CD14-positive monocyte (primary cell): ENCODE results near the gene ANP32A. TPM values are rescaled to one million over a fixed set of nuclear protein-coding genes. Genes with fewer than 3 reads are reported as not detected.

Experiments used
- DNase-seq, 3 donors: peaks; one replicate each; pipeline ENCODE4 v3.0.0-alpha.2; 2011 to 2022
- H2AFZ ChIP-seq: 2 replicates; pipeline ENCODE4 v1.6.0; 2012; ENCODE audit warnings: mild to moderate bottlenecking, low read depth, low read length, inconsistent platforms; ENCODE audit not compliant: insufficient read depth, poor library complexity, severe bottlenecking
- H3K27ac ChIP-seq, 2 donors: 1 replicate in 1 of 2; 2 replicates in 1 of 2; pipeline ENCODE4 v1.5.1; 2012 to 2013; ENCODE audit warnings: low read length in 2 of 2, control low read depth in 1 of 2, inconsistent platforms in 1 of 2, low read depth in 1 of 2, mild to moderate bottlenecking in 1 of 2
- H3K27me3 ChIP-seq, 2 donors: one replicate each; pipeline versions ENCODE4 v1.6.0 to v1.6.1; 2011 to 2013; ENCODE audit warnings: low read length in 2 of 2; ENCODE audit not compliant: control insufficient read depth in 2 of 2, insufficient read depth in 2 of 2
- H3K36me3 ChIP-seq, 2 donors: replicated peaks in 1 of 2; 1 replicate in 1 of 2; 2 replicates in 1 of 2; pipeline versions ENCODE4 v1.5.1 to v1.6.1; 2012 to 2013; ENCODE audit warnings: low read length in 2 of 2, control low read depth in 1 of 2, inconsistent platforms in 1 of 2, mild to moderate bottlenecking in 1 of 2; ENCODE audit not compliant: insufficient read depth in 2 of 2, control insufficient read depth in 1 of 2
- H3K4me1 ChIP-seq, 2 donors: 1 replicate in 1 of 2; 2 replicates in 1 of 2; pipeline versions ENCODE4 v1.5.1 to v1.6.1; 2012 to 2013; ENCODE audit warnings: low read length in 2 of 2, control low read depth in 1 of 2, inconsistent platforms in 1 of 2, mild to moderate bottlenecking in 1 of 2, moderate library complexity in 1 of 2; ENCODE audit not compliant: insufficient read depth in 2 of 2, control insufficient read depth in 1 of 2
- H3K4me2 ChIP-seq: replicated peaks from 2 replicates; pipeline ENCODE3; 2012; ENCODE audit warnings: low read length, moderate library complexity, mild to moderate bottlenecking; ENCODE audit not compliant: poor library complexity, severe bottlenecking; ENCODE audit errors: extremely low read depth
- H3K4me3 ChIP-seq, 3 experiments: fragments of 200-600 bp in 1 of 3; sonication (generic) in 1 of 3; replicated peaks in 1 of 3; 1 replicate in 2 of 3; 2 replicates in 1 of 3; pipeline ENCODE4 v1.5.1; 2011 to 2013; ENCODE audit warnings: low read length in 3 of 3, mild to moderate bottlenecking in 3 of 3, control low read depth in 2 of 3, low read depth in 2 of 3, inconsistent platforms in 1 of 3, moderate library complexity in 1 of 3
- H3K79me2 ChIP-seq: 2 replicates; pipeline ENCODE4 v1.6.0; 2012; ENCODE audit warnings: mild to moderate bottlenecking, control low read depth, inconsistent platforms, low read length, moderate library complexity; ENCODE audit not compliant: insufficient read depth
- H3K9ac ChIP-seq: 2 replicates; pipeline ENCODE4 v1.6.0; 2017; ENCODE audit warnings: low read length, mild to moderate bottlenecking; ENCODE audit not compliant: insufficient read depth, poor library complexity, severe bottlenecking
- H3K9me3 ChIP-seq, 2 donors: replicated peaks in 1 of 2; 1 replicate in 1 of 2; 2 replicates in 1 of 2; pipeline versions ENCODE4 v1.5.1 to v1.6.1; 2012 to 2013; ENCODE audit warnings: low read length in 2 of 2, control low read depth in 1 of 2; ENCODE audit not compliant: control insufficient read depth in 1 of 2, insufficient read depth in 1 of 2
- H4K20me1 ChIP-seq: 2 replicates; pipeline ENCODE4 v1.6.0; 2012; ENCODE audit warnings: mild to moderate bottlenecking, low read length, control low read depth, moderate library complexity; ENCODE audit not compliant: insufficient read depth
- H3K27ac Mint-ChIP-seq, 7 donors: one replicate each; pipeline ENCODE4 v1.8.0; 2020; ENCODE audit warnings: mild to moderate bottlenecking in 7 of 7, mixed read lengths in 7 of 7, moderate library complexity in 6 of 7, inconsistent platforms in 2 of 7
- H3K27me3 Mint-ChIP-seq, 3 donors: one replicate each; pipeline ENCODE4 v1.8.0; 2021 to 2022; ENCODE audit warnings: low read depth in 3 of 3, mild to moderate bottlenecking in 3 of 3, mixed read lengths in 3 of 3, moderate library complexity in 3 of 3, inconsistent platforms in 1 of 3
- H3K36me3 Mint-ChIP-seq, 2 donors: one replicate each; pipeline ENCODE4 v1.8.0; 2020; ENCODE audit warnings: mixed read lengths in 2 of 2, inconsistent platforms in 1 of 2, mild to moderate bottlenecking in 1 of 2
- H3K4me1 Mint-ChIP-seq: one replicate; pipeline ENCODE4 v1.8.0; 2020; ENCODE audit warnings: mild to moderate bottlenecking, mixed read lengths
- H3K4me3 Mint-ChIP-seq, 2 donors: one replicate each; pipeline ENCODE4 v1.8.0; 2020; ENCODE audit warnings: mild to moderate bottlenecking in 2 of 2, mixed read lengths in 2 of 2, moderate library complexity in 1 of 2
- H3K9me3 Mint-ChIP-seq, 7 donors: one replicate each; pipeline ENCODE4 v1.8.0; 2020 to 2022; ENCODE audit warnings: mixed read lengths in 7 of 7, mild to moderate bottlenecking in 6 of 7, moderate library complexity in 6 of 7, inconsistent platforms in 2 of 7
- WGBS: methylation state at CpG from one replicate; pipeline ENCODE4 v1.1.5; 2013; ENCODE audit warnings: missing lambda C conversion rate; ENCODE audit not compliant: insufficient coverage; 5-methylcytosine and 5-hydroxymethylcytosine counted together
- intact Hi-C, 2 donors: fragments of 100-400 bp; cut with micrococcal nuclease; formaldehyde crosslinking; loops; one replicate each; pipeline versions ENCODE4 v1.15.0 to v1.15.1; 2023
- polyA plus RNA-seq, 3 donors: library from polyadenylated mRNA; depleted of rRNA in 1 of 3; unstranded in 2 of 3; stranded (reverse) in 1 of 3; fragments of 300-500 nt in 2 of 3; fragments of >200 nt in 1 of 3; fragmentation: Illumina TruSeq in 2 of 3; gene quantifications; 1 replicate in 2 of 3; 2 replicates in 1 of 3; pipeline ENCODE4 v1.2.3, GENCODE V29; 2012 to 2021
- TF ChIP-seq, protein P1 (sequence below): fragments of 200-600 bp; IDR thresholded peaks from one replicate; pipeline ENCODE4 v1.8.0; 2022; ENCODE audit warnings: antibody characterized with exemption, mild to moderate bottlenecking

Gene ANP32A
- polyA plus RNA-seq, 3 donors = 75.4 to 98.8 (median 86.8) TPM

DNA sequence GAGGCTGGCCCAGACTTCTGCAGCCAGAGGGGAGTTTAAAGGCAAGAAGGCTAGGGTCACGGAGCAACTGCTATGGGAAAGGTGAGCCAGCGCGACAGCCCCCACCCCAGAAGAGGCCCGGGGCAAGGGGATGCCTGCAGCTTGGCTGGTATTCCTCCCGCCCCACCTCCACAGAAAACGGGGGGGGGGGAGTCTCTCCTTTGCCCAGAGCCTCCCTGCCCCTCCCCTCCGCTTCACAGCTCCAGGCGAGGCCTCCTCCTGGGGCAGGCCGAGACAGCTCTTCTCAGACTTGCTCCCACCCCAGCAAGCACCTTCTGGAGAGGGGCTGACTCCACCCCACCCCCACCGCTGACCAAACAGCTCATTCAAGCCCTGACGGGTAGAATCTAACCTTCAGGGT lies 13.4 kb downstream of the ANP32A start:
- intact Hi-C loops = no loop called here
- Histone ChIP-seq H3K9ac (no peak overlapping the region), H3K4me2 (no peak overlapping the region), H3K79me2 (peaks cover 100% of the 10 kb centered on the region), H3K4me1 (peaks cover 13 to 22% of the 10 kb centered on the region in 2 donors), H3K9me3 (no peaks in the 10 kb centered on the region), H3K27ac (peak overlapping the region in 1 of 2 donors; percentile 64), H2AFZ (no peak overlapping the region), H3K4me3 (no peak overlapping the region), H3K36me3 (peaks cover 17 to 63% of the 10 kb centered on the region in 2 donors), H4K20me1 (peaks cover 100% of the 10 kb centered on the region), H3K27me3 (no peaks in the 10 kb centered on the region)
- peaks cover 0 to 2% (median 1%) of the 10 kb centered on the region in 3 donors for H3K27me3 Mint-ChIP-seq
- DNase-seq = no peak
- TF ChIP-seq, protein P1, sequence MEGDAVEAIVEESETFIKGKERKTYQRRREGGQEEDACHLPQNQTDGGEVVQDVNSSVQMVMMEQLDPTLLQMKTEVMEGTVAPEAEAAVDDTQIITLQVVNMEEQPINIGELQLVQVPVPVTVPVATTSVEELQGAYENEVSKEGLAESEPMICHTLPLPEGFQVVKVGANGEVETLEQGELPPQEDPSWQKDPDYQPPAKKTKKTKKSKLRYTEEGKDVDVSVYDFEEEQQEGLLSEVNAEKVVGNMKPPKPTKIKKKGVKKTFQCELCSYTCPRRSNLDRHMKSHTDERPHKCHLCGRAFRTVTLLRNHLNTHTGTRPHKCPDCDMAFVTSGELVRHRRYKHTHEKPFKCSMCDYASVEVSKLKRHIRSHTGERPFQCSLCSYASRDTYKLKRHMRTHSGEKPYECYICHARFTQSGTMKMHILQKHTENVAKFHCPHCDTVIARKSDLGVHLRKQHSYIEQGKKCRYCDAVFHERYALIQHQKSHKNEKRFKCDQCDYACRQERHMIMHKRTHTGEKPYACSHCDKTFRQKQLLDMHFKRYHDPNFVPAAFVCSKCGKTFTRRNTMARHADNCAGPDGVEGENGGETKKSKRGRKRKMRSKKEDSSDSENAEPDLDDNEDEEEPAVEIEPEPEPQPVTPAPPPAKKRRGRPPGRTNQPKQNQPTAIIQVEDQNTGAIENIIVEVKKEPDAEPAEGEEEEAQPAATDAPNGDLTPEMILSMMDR = no peak
- 90% methylated on average over 3 of the region's 11 CpGs for WGBS
- no peaks in the 10 kb centered on the region for H3K9me3 Mint-ChIP-seq
- H3K4me3 Mint-ChIP-seq = no peak overlapping the region
- H3K36me3 Mint-ChIP-seq = peaks cover 33 to 61% of the 10 kb centered on the region in 2 donors
- H3K27ac Mint-ChIP-seq = peak overlapping the region in 3 of 7 donors; percentile 12 to 84 (median 61)
- peaks cover 83% of the 10 kb centered on the region for H3K4me1 Mint-ChIP-seq

DNA sequence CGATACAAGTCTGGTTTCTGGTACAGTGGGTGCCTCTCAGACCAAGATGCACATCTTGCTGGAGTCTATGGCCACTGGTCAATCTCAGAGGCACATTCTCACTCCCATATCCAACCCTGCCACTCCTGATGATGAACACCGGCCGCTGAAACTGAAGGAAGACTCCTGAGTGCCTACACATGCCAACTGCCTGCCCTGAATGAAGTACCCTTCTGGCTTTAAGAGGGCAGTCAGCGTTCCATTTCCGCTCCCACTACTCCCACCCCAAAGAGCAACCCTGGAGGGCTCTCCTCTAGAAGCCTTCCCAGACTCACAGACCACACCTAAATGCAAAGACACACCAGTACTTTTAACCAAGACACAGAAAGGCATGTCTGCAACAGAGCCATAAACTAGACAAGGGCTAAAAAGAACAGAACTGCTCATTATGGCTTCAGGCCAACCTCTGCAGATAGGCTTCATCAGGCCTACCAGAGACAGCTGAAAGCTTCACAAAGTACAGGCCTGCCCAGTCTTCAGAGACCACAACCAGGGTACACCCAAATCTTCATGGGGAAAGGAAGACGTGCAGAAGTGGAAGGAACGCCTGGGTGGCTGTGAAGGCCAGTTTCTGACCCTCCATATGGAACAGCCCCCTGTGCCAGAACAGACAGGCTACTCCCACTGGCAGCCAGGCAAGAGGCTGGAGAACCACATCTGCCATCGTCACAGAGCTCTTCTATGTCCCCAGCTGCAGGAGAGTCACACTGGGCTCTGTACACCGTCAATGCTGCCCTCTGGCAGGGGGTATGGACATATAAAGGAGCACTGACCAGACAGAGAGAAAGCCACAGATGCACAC lies 14.3 kb downstream of the ANP32A start:
- intact Hi-C loops = no loop called here
- Histone ChIP-seq H3K36me3 (peaks cover 17 to 63% of the 10 kb centered on the region in 2 donors), H4K20me1 (peaks cover 100% of the 10 kb centered on the region), H3K4me3 (no peak overlapping the region), H3K4me2 (no peak overlapping the region), H3K79me2 (peaks cover 100% of the 10 kb centered on the region), H3K4me1 (peaks cover 14 to 22% of the 10 kb centered on the region in 2 donors), H3K27me3 (no peaks in the 10 kb centered on the region), H3K27ac (peak overlapping the region in 1 of 2 donors; percentile 60), H3K9ac (no peak overlapping the region), H2AFZ (no peak overlapping the region), H3K9me3 (no peaks in the 10 kb centered on the region)
- Mint-ChIP-seq H3K27me3 (peaks cover 0 to 2% (median 1%) of the 10 kb centered on the region in 3 donors), H3K9me3 (no peaks in the 10 kb centered on the region), H3K27ac (peak overlapping the region; percentile 44 to 84 (median 61)), H3K36me3 (peaks cover 33 to 58% of the 10 kb centered on the region in 2 donors), H3K4me3 (no peak overlapping the region), H3K4me1 (peaks cover 83% of the 10 kb centered on the region)
- TF ChIP-seq, protein P1 = no peak
- DNase-seq = no peak
- 78% methylated on average over 7 of the region's 9 CpGs for WGBS
